Globus pallidus (tissue), 1 donor: ENCODE measurements around the gene ZNF213.
A peak's percentile ranks its signal among the peaks of the same experiment; 100 is the strongest.
"Not testable (repeated sequence)": the region's sequence is repeated elsewhere in the genome, so short reads cannot be mapped to it uniquely, and the experiment has no call there.

Experiments
- DNase-seq: peaks from one replicate; pipeline ENCODE4 v3.0.0-alpha.2; 2015; ENCODE audit warnings: low spot score

ZNF213 gene

DNA sequence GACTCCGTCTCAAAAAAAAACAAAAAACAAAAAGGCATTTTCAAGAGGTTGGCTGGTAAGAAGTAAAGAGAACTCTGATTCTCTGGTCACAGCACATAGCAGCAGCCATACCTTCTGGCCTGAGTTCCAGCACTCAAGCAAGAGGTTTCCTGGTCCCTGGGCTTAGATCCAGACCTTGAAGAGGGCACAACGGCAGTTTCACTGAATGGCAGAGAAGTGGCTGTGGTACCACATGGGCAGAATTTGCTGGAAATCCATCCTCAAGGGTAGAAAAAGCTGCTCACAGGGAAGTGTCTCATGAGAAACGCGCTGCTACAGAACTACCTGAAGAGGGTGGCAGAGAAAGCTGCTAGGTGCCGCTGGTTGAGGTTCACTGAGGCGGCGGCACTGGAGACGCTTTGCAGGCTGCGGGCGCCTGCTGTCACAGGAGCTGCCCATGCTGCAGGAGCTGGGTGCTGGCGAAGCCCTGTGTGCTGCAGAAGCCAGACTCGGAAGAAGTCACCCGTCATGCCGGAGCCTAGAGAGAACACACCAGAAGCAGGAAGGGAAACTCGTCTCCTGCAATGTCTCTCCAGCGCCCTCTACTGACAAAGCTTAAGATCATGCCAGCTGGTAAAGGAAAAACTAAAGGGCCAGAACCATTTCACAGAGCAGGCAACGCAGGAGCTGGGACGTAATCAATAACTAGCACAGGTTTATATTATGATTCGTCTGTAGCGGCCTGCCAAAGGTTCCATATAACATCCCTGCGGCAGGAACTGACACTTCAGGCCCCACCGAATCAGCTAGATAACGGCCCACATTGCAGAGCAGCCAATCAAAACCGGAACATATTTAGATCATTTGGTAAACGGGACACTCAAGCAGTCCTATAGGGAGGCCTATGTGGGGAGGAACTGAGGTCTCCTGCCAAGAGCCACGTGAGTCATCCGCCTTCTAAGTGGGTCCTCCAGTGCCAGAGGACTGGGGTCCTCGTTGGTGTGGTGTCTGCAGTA is 5.4 kb upstream of the ZNF213 start:
- peak; percentile 85 for DNase-seq

- no peak for DNase-seq
Observed at GRCh38 chr16:3131755-3132377, 3.0 kb upstream of the ZNF213 start.

DNA sequence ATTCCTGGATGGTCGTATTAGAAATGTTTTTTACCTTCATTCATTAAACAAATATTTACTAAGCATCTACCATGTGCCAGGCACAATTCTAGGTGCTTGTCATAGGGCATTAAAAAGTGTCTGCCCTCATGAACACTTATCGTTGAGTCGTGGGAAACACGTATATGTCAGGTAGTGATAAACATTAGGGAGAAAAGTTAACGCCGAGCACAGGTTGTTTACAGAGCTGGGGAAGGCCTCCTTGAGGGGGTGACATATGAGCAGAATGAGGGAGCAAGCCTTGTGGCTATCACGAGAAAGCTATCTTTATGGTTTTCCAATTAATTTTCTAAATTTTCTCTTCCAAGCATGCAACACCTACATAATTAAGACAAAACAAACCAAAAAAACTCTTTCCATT is 985 bp upstream of the ZNF213 start:
- DNase-seq: no peak

GRCh38 chr16:3135126-3135715 is 392 bp downstream of the ZNF213 start:
- DNase-seq: no peak

DNA sequence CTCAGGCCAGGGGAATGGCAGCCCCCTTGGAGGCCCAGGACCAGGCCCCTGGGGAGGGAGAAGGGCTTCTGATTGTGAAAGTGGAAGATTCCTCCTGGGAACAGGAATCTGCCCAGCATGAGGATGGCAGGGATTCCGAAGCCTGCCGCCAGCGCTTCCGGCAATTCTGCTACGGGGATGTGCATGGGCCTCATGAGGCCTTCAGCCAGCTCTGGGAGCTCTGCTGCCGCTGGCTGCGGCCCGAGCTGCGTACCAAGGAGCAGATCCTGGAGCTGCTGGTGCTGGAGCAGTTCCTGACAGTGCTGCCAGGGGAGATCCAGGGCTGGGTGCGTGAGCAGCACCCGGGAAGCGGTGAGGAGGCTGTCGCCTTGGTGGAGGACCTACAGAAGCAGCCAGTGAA is 2.4 kb downstream of the ZNF213 start:
- no peak for DNase-seq

DNA sequence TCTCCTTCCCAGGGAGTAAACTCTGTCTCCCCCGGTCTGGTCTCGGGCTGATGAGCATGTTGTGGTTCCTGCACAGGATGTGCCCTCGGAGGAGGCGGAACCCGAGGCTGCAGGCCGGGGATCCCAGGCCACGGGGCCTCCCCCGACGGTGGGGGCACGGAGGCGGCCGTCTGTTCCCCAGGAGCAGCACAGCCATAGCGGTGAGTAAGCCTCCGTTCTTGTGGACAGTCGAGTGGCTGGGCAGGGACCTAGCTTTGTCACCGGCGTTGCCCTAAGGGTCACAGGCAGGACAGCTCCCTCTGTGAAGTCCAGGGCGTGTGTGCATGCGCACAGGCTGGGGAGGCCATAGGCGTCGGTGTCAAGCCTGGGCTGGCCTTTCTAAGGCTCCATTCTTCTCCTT is 3.5 kb downstream of the ZNF213 start:
- no peak for DNase-seq

DNA sequence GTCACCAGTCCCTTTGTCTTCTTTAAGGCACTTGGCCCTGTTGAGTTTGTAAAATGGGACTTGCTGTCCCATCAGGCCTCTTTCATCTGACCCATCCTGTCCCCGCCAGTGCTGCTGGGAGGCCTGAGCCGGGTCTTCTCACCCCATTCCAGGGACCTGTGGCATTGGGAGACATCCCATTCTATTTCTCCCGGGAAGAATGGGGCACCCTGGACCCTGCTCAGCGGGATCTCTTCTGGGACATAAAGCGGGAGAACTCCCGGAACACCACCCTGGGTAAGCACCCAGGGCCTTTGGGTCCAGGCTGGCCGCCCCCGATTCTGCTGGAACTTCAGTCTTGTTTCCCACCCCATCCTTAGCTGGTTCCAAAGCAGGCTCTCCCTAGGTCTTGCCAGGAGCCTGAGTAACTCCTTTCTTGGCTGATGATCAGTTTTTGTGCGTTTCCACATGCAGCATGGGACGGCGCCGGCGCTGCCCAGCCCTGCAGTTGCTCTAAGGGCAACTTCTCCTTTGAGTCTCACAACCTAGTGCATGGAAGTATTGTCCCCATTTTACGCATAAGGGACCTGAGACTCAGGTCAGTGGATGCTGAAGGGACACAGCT is 4.1 kb downstream of the ZNF213 start:
- no peak for DNase-seq

- DNase-seq: not testable (repeated sequence)
Observed at GRCh38 chr16:3139561-3139960, 4.7 kb downstream of the ZNF213 start.

- DNase-seq: no peak
Observed at GRCh38 chr16:3140603-3141427, 6.0 kb downstream of the ZNF213 start.

DNA sequence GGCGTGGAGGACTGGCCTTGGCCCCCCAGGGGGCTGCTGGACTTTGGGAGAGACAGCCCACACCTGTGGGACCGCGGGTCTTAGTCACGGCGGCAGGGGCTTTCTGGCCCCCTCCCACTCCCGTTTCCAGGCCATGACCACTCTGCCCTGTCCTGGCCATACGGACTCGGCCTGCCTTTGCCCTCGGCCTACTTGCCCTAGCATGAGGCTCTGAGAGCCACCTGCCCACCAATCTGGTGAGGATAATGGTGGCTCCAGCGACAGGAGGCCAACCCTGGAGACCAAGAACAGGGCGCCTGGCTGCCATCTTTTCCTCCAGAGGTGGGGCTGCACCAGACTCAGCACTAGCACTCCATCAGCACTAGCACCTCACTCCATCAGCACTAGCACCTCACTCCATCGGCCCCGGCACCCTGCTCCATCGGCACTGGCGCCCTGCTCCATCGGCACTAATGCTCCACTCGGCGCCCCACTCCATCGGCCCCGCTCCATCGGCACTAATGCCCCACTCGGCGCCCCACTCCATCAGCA is 7.0 kb downstream of the ZNF213 start:
- DNase-seq: no peak

GRCh38 chr16:3142327-3142726 is 7.5 kb downstream of the ZNF213 start:
- DNase-seq: no peak

GRCh38 chr16:3142770-3143169 is 7.9 kb downstream of the ZNF213 start:
- DNase-seq: no peak

DNA sequence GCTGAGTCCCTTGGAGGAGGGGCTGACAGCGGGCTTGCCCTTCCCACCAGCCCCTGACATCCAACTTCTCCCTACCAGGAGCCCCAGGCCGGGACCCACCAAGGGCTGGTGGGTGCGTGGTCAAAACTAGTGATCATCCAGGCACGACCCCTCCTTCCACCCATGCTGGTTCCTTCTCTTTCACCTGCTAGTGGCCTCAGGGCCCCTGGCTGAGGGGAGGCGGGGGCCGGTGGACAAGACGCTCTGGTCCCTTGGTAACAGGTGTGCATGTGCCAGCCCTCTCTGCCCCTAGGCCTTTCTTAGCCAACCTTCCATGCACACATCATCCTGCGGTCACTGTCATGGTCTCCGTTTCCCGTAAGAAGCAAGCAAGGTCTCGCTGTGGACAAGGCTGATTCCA is 8.4 kb downstream of the ZNF213 start:
- DNase-seq: no peak

GRCh38 chr16:3143598-3144320 is 8.9 kb downstream of the ZNF213 start:
- no peak for DNase-seq

DNA sequence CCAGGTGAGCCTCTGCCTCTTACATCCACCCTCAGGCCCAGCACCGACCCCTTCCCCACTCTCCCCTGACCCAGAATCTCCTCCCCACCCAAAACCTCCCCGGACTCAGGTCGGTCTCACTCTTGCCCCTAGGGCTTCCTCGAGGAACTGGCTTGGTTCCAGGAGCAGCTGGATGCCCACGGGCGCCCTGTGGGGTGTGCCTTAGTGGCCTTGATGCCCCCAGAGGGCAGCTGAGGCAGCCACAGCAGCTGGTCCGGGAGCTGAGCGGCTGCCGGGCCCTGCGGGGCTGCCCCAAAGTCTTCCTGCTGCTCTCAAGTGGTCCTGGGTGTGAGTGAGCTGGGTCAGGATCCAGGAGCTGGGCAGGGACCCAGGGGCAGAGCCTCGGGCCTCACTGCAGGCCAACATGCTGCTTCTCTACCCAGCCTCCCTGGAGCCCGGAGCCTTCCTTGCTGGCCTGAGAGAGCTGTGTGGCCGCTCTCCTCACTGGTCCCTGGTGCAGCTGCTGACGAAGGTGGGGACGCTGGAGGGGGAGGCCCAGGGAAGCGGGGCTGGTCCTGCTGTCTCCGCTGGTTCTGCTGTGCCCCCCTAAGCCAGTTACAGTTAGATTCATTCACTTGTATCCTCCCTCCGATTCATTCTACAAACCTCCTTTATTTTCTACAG is 9.6 kb downstream of the ZNF213 start:
- no peak for DNase-seq

DNA sequence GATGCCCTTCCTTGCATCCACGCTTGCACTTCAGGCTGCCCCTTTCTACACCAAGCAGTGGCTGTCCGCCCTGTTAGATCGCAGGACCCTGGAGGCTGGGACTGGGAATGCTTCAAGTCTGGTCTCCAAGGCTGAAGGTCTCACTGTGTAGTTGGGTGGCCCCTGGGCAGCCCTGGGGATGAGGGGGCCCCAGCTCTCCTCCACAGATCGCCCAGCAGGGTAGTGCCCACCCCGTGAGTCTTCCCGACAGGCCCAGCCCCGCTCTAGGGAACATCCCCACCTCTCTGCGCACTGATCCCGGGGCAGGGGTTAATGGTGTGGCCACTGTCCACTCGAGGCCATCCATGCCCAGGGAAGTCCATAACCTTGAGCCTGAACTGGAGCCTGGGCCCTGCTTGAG is 10.3 kb downstream of the ZNF213 start:
- no peak for DNase-seq

- DNase-seq: no peak
Observed at GRCh38 chr16:3145660-3146059, 10.8 kb downstream of the ZNF213 start.

DNA sequence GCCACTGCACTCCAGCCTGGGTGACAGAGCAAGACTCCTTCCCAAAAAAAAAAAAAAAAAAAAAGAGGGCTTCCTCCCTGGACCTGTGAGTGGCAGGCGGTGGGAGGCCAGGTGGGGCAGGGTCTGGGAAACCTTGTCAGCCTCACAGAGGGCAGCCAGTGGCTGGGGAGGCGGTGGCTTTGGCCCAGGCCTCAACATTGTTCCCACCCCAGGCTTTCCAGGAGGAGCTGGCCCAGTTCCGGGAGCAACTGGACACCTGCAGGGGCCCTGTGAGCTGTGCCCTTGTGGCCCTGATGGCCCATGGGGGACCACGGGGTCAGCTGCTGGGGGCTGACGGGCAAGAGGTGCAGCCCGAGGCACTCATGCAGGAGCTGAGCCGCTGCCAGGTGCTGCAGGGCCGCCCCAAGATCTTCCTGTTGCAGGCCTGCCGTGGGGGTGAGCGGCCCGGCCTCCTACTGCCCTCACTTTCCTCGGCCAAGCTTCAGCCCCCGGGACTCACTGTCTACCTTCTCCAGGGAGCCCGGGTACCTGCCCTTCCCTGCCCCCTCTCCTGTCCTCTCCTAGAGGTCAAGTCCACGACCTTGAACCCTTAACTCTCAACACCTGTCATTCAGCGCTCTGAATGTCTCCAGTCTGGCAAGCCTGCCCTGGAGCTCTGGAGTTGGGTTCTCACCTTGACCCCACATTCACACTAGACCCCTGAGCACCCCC is 12.4 kb downstream of the ZNF213 start:
- no peak for DNase-seq

- DNase-seq: no peak
Observed at GRCh38 chr16:3147757-3148104, 12.9 kb downstream of the ZNF213 start.
